ENCODE data around the gene PCCA.

- TF ChIP-seq POLR2A (IDR thresholded peaks at IDR 0.05; ENCODE audit: low read length) (no peak), GATA1 (IDR thresholded peaks at IDR 0.05; ENCODE audit: low read depth, low read length) (no peak)
Observed at GRCh38 chr13:100532836-100533435, 444.0 kb downstream of the PCCA start.

Measured in erythroblast (primary cell).